H9 (cell line): ENCODE results near the gene WDR43. TPM values are rescaled to one million over a fixed set of nuclear protein-coding genes. Genes with fewer than 3 reads are reported as not detected.

Source experiments
- DNase-seq: peaks from one replicate; pipeline ENCODE4 v3.0.0-alpha.2; 2017
- H2AFZ ChIP-seq: one replicate; pipeline ENCODE4 v1.6.1; 2013; ENCODE audit warnings: mild to moderate bottlenecking, low read length, control low read depth, moderate library complexity
- H2AK5ac ChIP-seq: 2 replicates; pipeline ENCODE4 v1.6.1; 2013; ENCODE audit warnings: low read length, control low read depth, mixed read lengths; ENCODE audit not compliant: insufficient read length
- H2BK120ac ChIP-seq: one replicate; pipeline ENCODE4 v1.6.1; 2013; ENCODE audit warnings: low read depth, mild to moderate bottlenecking, low read length, control low read depth, inconsistent platforms; ENCODE audit not compliant: poor library complexity, severe bottlenecking
- H2BK12ac ChIP-seq: 2 replicates; pipeline ENCODE4 v1.6.1; 2013; ENCODE audit warnings: low read length, control low read depth, mixed read lengths, low read depth; ENCODE audit not compliant: insufficient read length
- H2BK15ac ChIP-seq: 2 replicates; pipeline ENCODE4 v1.6.1; 2013; ENCODE audit warnings: low read depth, low read length, control low read depth
- H2BK20ac ChIP-seq: one replicate; pipeline ENCODE4 v1.6.1; 2013; ENCODE audit warnings: low read depth, mild to moderate bottlenecking, low read length, control low read depth, inconsistent platforms; ENCODE audit not compliant: poor library complexity, severe bottlenecking
- H2BK5ac ChIP-seq: 2 replicates; pipeline ENCODE4 v1.6.1; 2013; ENCODE audit warnings: low read length, control low read depth, mixed read lengths; ENCODE audit not compliant: insufficient read length
- H3K14ac ChIP-seq: 2 replicates; pipeline ENCODE4 v1.6.1; 2013; ENCODE audit warnings: low read length, control low read depth; ENCODE audit not compliant: insufficient read depth
- H3K18ac ChIP-seq: 2 replicates; pipeline ENCODE4 v1.6.1; 2013; ENCODE audit warnings: low read depth, mild to moderate bottlenecking, mixed read lengths, low read length, control low read depth; ENCODE audit not compliant: insufficient read length
- H3K23ac ChIP-seq: 2 replicates; pipeline ENCODE4 v1.6.1; 2013; ENCODE audit warnings: low read length, control low read depth, mixed read lengths, low read depth; ENCODE audit not compliant: insufficient read length
- H3K23me2 ChIP-seq: 2 replicates; pipeline ENCODE4 v1.6.1; 2013; ENCODE audit warnings: low read depth, mild to moderate bottlenecking, mixed read lengths, low read length, control low read depth; ENCODE audit not compliant: insufficient read length, poor library complexity, severe bottlenecking
- H3K27ac ChIP-seq: 2 replicates; pipeline ENCODE4 v1.5.1; 2013; ENCODE audit warnings: low read length, control low read depth, mixed read lengths, low read depth; ENCODE audit not compliant: insufficient read length
- H3K27me3 ChIP-seq: 2 replicates; pipeline ENCODE4 v1.6.1; 2013; ENCODE audit warnings: low read length, control low read depth, inconsistent platforms; ENCODE audit not compliant: insufficient read depth
- H3K4ac ChIP-seq: 2 replicates; pipeline ENCODE4 v1.6.1; 2013; ENCODE audit warnings: low read depth, mild to moderate bottlenecking, control low read depth, inconsistent platforms, low read length, moderate library complexity
- H3K4me1 ChIP-seq: 2 replicates; pipeline ENCODE4 v1.6.1; 2013; ENCODE audit warnings: low read length, control low read depth, inconsistent platforms; ENCODE audit not compliant: insufficient read depth
- H3K4me2 ChIP-seq: 2 replicates; pipeline ENCODE4 v1.6.1; 2013; ENCODE audit warnings: low read length, control low read depth, mixed read lengths; ENCODE audit not compliant: insufficient read length, insufficient read depth
- H3K56ac ChIP-seq: 2 replicates; pipeline ENCODE4 v1.6.1; 2013; ENCODE audit warnings: low read depth, mild to moderate bottlenecking, mixed read lengths, low read length, control low read depth; ENCODE audit not compliant: insufficient read length
- H3K79me1 ChIP-seq: 2 replicates; pipeline ENCODE4 v1.6.1; 2013; ENCODE audit warnings: low read depth, mild to moderate bottlenecking, moderate library complexity, low read length, control low read depth, inconsistent platforms; ENCODE audit not compliant: insufficient read depth, poor library complexity, severe bottlenecking
- H3K79me2 ChIP-seq: 2 replicates; pipeline ENCODE4 v1.6.1; 2013; ENCODE audit warnings: low read length, control low read depth, inconsistent platforms; ENCODE audit not compliant: insufficient read depth
- H3K9ac ChIP-seq: 2 replicates; pipeline ENCODE4 v1.6.1; 2013; ENCODE audit warnings: low read length, control low read depth, mixed read lengths; ENCODE audit not compliant: insufficient read length; ENCODE audit errors: extremely low read depth
- H3K9me3 ChIP-seq: one replicate; pipeline ENCODE4 v1.6.1; 2013; ENCODE audit warnings: low read depth, low read length, inconsistent platforms; ENCODE audit not compliant: control insufficient read depth
- H3T11ph ChIP-seq: one replicate; pipeline ENCODE4 v1.6.1; 2013; ENCODE audit warnings: mild to moderate bottlenecking, low read length, control low read depth, inconsistent platforms
- H4K20me1 ChIP-seq: one replicate; pipeline ENCODE4 v1.6.1; 2013; ENCODE audit not compliant: control insufficient read depth, insufficient read length, insufficient read depth
- H4K5ac ChIP-seq: 2 replicates; pipeline ENCODE4 v1.6.1; 2013; ENCODE audit warnings: low read depth, mild to moderate bottlenecking, mixed read lengths, low read length, control low read depth; ENCODE audit not compliant: insufficient read length
- H4K8ac ChIP-seq: replicated peaks from 2 replicates; pipeline ENCODE4 v1.6.1; 2013; ENCODE audit warnings: low read length, control low read depth, mixed read lengths, low read depth; ENCODE audit not compliant: insufficient read length
- H4K91ac ChIP-seq: 2 replicates; pipeline ENCODE4 v1.6.1; 2013; ENCODE audit warnings: low read depth, mild to moderate bottlenecking, moderate library complexity, mixed read lengths, low read length, control low read depth; ENCODE audit not compliant: insufficient read length
- H3K27ac Mint-ChIP-seq, 3 experiments: 2 replicates in 2 of 3; 3 replicates in 1 of 3; pipeline ENCODE4 v1.8.0; 2020 to 2021; ENCODE audit warnings: mixed read lengths in 3 of 3, mild to moderate bottlenecking in 1 of 3, moderate library complexity in 1 of 3
- H3K27me3 Mint-ChIP-seq: 2 replicates; pipeline ENCODE4 v1.8.0; 2021; ENCODE audit warnings: low read depth, mild to moderate bottlenecking, moderate library complexity, mixed read lengths
- H3K36me3 Mint-ChIP-seq, 3 experiments: 2 replicates in 2 of 3; 3 replicates in 1 of 3; pipeline ENCODE4 v1.8.0; 2020 to 2021; ENCODE audit warnings: low read depth in 3 of 3, mixed read lengths in 3 of 3; ENCODE audit not compliant: insufficient read depth in 1 of 3
- H3K4me1 Mint-ChIP-seq, 2 experiments: 2 replicates each; pipeline ENCODE4 v1.8.0; 2020; ENCODE audit warnings: mixed read lengths in 2 of 2
- H3K4me3 Mint-ChIP-seq, 2 experiments: 2 replicates in 1 of 2; 3 replicates in 1 of 2; pipeline ENCODE4 v1.8.0; 2020 to 2021; ENCODE audit warnings: mild to moderate bottlenecking in 2 of 2, mixed read lengths in 2 of 2, moderate library complexity in 1 of 2
- H3K9me3 Mint-ChIP-seq, 2 experiments: 2 replicates in 1 of 2; 3 replicates in 1 of 2; pipeline ENCODE4 v1.8.0; 2020; ENCODE audit warnings: mild to moderate bottlenecking in 2 of 2, mixed read lengths in 2 of 2, moderate library complexity in 1 of 2
- WGBS: extraction: QIAGEN DNeasy Blood & Tissue Kit; methylation state at CpG from one replicate; pipeline ENCODE4 v1.1.7; 2013; ENCODE audit warnings: missing lambda C conversion rate, low lambda C conversion rate, mixed read lengths; ENCODE audit not compliant: insufficient read length; ENCODE audit errors: extremely low coverage; 5-methylcytosine and 5-hydroxymethylcytosine counted together
- total RNA-seq: library from RNA; stranded (reverse); gene quantifications from 2 replicates; pipeline ENCODE4 v1.2.1, GENCODE V29; 2021
- TF ChIP-seq, protein P1 (sequence below): fragments of 200-600 bp; sonication (generic); conservative IDR thresholded peaks from 3 replicates; pipeline ENCODE4 v1.8.0; 2021; ENCODE audit warnings: antibody characterized with exemption, mild to moderate bottlenecking

The WDR43 gene
- total RNA-seq, 1 experiment from 2014 or later, result 186 TPM

DNA sequence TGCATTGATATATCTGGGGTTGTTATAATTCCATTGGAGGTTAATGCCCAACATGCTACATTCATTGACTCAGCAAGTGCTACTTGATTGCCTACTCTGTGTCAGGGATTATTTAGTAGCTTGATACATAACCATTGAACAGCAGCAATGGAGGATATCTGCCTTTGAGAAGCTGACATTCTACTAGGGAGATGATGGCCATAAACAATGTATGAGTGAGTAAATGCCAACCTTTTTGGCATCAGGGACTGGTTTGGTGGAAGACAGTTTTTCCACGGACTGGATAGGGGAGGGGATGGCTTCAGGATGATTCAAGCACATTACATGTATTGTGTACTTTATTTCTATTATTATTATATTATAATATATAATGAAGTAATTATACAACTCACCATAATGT is 54.7 kb downstream of the WDR43 start:
- Histone ChIP-seq H3T11ph (no peak overlapping the region), H4K20me1 (no peaks in the 10 kb centered on the region)
- no CpG with 5 or more reads among the region's 1 CpG for WGBS

More for the DNA sequence above, 54.7 kb downstream of the WDR43 start:
- no peak overlapping the region for H2BK12ac ChIP-seq
- H3K14ac ChIP-seq, result no peak overlapping the region
- TF ChIP-seq, protein P1, sequence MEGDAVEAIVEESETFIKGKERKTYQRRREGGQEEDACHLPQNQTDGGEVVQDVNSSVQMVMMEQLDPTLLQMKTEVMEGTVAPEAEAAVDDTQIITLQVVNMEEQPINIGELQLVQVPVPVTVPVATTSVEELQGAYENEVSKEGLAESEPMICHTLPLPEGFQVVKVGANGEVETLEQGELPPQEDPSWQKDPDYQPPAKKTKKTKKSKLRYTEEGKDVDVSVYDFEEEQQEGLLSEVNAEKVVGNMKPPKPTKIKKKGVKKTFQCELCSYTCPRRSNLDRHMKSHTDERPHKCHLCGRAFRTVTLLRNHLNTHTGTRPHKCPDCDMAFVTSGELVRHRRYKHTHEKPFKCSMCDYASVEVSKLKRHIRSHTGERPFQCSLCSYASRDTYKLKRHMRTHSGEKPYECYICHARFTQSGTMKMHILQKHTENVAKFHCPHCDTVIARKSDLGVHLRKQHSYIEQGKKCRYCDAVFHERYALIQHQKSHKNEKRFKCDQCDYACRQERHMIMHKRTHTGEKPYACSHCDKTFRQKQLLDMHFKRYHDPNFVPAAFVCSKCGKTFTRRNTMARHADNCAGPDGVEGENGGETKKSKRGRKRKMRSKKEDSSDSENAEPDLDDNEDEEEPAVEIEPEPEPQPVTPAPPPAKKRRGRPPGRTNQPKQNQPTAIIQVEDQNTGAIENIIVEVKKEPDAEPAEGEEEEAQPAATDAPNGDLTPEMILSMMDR, result no peak
- peaks cover 9% of the 10 kb centered on the region for H3K9me3 ChIP-seq
- no peaks in the 10 kb centered on the region for H3K79me2 ChIP-seq
- no peak overlapping the region for H3K23ac ChIP-seq
- no peak overlapping the region for H2AFZ ChIP-seq
- H3K4me1 Mint-ChIP-seq, result peaks cover 17 to 18% of the 10 kb centered on the region in 2 experiments
- no peak overlapping the region for H3K9ac ChIP-seq
- no peaks in the 10 kb centered on the region for H3K27me3 Mint-ChIP-seq
- no peak overlapping the region for H2AK5ac ChIP-seq
- H3K23me2 ChIP-seq, result no peaks in the 10 kb centered on the region
- no peak overlapping the region for H2BK15ac ChIP-seq
- peaks cover 3% of the 10 kb centered on the region for H3K79me1 ChIP-seq
- H3K27ac ChIP-seq, result no peak overlapping the region
- peaks cover 17 to 26% of the 10 kb centered on the region in 2 experiments for H3K9me3 Mint-ChIP-seq
- no peak overlapping the region for H4K8ac ChIP-seq
- H3K56ac ChIP-seq, result no peak overlapping the region
- no peak overlapping the region for H4K5ac ChIP-seq
- H3K18ac ChIP-seq, result no peak overlapping the region
- H4K91ac ChIP-seq, result no peak overlapping the region
- H3K27me3 ChIP-seq, result no peaks in the 10 kb centered on the region
- H3K27ac Mint-ChIP-seq, result no peak overlapping the region
- no peak overlapping the region for H3K4me2 ChIP-seq
- no peak overlapping the region for H3K4ac ChIP-seq
- no peak overlapping the region for H3K4me3 Mint-ChIP-seq
- H3K36me3 Mint-ChIP-seq, result peaks cover 46 to 61% (median 56%) of the 10 kb centered on the region in 3 experiments
- no peak overlapping the region for H2BK5ac ChIP-seq
- no peak overlapping the region for H2BK20ac ChIP-seq
- H3K4me1 ChIP-seq, result peaks cover 6% of the 10 kb centered on the region; the same call in 1 of the 2 replicates
- H2BK120ac ChIP-seq, result no peak overlapping the region
- no peak for DNase-seq
